Measurements from ENCODE around the gene ARL2BP. TPM values are rescaled to one million over a fixed set of nuclear protein-coding genes. Genes with fewer than 3 reads are reported as not detected.

The ARL2BP gene
- polyA plus RNA-seq, 1 donor (not counting 4 experiments of a cell fraction or from before 2014, with no cell fraction given) = 98.0 TPM

DNA sequence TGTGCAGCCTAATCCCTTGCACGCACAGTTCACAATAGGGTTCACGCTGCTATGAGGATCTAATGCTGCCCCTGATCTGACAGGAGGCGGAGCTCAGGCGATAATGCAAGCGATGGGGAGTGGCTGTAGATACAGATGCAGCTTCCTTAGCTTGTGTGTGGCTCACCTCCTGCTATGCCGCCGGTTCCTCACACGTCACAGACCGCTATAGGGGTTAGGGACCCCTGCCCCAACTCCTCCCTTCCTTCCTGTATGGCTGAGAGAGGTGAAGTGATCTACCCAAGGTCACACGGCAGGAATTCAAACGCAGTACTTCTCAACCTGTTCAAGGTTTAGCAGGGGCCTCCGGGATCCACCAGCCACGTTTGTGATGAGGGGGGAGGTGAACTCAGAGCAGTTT is 52.8 kb downstream of the ARL2BP start:
- Histone ChIP-seq H3K79me2 (ENCODE audit: control insufficient read depth, insufficient read depth, low read length) (no peaks in the 10 kb centered on the region), H2AFZ (ENCODE audit: control insufficient read depth, low read length) (no peak overlapping the region), H3K4me1 (ENCODE audit: control insufficient read depth, extremely low read depth, insufficient read depth, low read length) (peaks cover 14% of the 10 kb centered on the region), H3K27me3 (ENCODE audit: control insufficient read depth, extremely low read depth, insufficient read depth, low read length) (no peaks in the 10 kb centered on the region), H3K4me3 (ENCODE audit: control insufficient read depth in 2 of 3, extremely low read depth in 1 of 3, insufficient read depth in 2 of 3, low read depth in 1 of 3, low read length in 3 of 3) (no peak overlapping the region), H3K9me1 (ENCODE audit: control insufficient read depth, extremely low read depth, insufficient read depth, low read length) (no peaks in the 10 kb centered on the region), H3K9ac (ENCODE audit: control insufficient read depth, extremely low read depth, insufficient read depth, low read length) (no peak overlapping the region), H3K36me3 (ENCODE audit: control insufficient read depth in 2 of 2, extremely low read depth in 1 of 2, insufficient read depth in 2 of 2, low read length in 2 of 2) (no peaks in the 10 kb centered on the region), H3K27ac (ENCODE audit: control insufficient read depth, insufficient read depth, low read length) (no peak overlapping the region), H4K20me1 (ENCODE audit: control insufficient read depth, extremely low read depth, insufficient read depth, low read length) (no peaks in the 10 kb centered on the region), H3K4me2 (ENCODE audit: control insufficient read depth, extremely low read depth, insufficient read depth, low read depth, low read length) (no peak overlapping the region), H3K9me3 (ENCODE audit: control insufficient read depth, low read depth, low read length) (no peaks in the 10 kb centered on the region)
- no peak for FAIRE-seq
- no peak for DNase-seq (ENCODE audit: low read depth, low spot score)
- TF ChIP-seq, protein P1, sequence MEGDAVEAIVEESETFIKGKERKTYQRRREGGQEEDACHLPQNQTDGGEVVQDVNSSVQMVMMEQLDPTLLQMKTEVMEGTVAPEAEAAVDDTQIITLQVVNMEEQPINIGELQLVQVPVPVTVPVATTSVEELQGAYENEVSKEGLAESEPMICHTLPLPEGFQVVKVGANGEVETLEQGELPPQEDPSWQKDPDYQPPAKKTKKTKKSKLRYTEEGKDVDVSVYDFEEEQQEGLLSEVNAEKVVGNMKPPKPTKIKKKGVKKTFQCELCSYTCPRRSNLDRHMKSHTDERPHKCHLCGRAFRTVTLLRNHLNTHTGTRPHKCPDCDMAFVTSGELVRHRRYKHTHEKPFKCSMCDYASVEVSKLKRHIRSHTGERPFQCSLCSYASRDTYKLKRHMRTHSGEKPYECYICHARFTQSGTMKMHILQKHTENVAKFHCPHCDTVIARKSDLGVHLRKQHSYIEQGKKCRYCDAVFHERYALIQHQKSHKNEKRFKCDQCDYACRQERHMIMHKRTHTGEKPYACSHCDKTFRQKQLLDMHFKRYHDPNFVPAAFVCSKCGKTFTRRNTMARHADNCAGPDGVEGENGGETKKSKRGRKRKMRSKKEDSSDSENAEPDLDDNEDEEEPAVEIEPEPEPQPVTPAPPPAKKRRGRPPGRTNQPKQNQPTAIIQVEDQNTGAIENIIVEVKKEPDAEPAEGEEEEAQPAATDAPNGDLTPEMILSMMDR (optimal IDR thresholded peaks at IDR 0.05 in 1 of 3, IDR thresholded peaks at IDR 0.05 in 1 of 3, conservative IDR thresholded peaks at IDR 0.05 in 1 of 3; ENCODE audit: extremely low read depth in 1 of 3, insufficient read depth in 2 of 3, low read length in 3 of 3) = no peak
- no peak for TF ChIP-seq EZH2 (IDR thresholded peaks at IDR 0.05; ENCODE audit: low read length)
- dilution Hi-C loops (cut with MboI; ENCODE audit: extremely low pct_ligation_motif_present, low sequenced_read_pairs) = no loop called here

- TF ChIP-seq, protein P1 (optimal IDR thresholded peaks at IDR 0.05 in 1 of 3, IDR thresholded peaks at IDR 0.05 in 1 of 3, conservative IDR thresholded peaks at IDR 0.05 in 1 of 3; ENCODE audit: extremely low read depth in 1 of 3, insufficient read depth in 2 of 3, low read length in 3 of 3) = peak in 2 of 3 experiments; percentile 25 to 48
- TF ChIP-seq EZH2 (IDR thresholded peaks at IDR 0.05; ENCODE audit: low read length) = no peak
- Histone ChIP-seq H3K4me2 (ENCODE audit: control insufficient read depth, extremely low read depth, insufficient read depth, low read depth, low read length) (peak overlapping the region; percentile 78), H3K9ac (ENCODE audit: control insufficient read depth, extremely low read depth, insufficient read depth, low read length) (peak overlapping the region; percentile 35), H3K9me1 (ENCODE audit: control insufficient read depth, extremely low read depth, insufficient read depth, low read length) (no peaks in the 10 kb centered on the region), H3K27me3 (ENCODE audit: control insufficient read depth, extremely low read depth, insufficient read depth, low read length) (no peaks in the 10 kb centered on the region), H4K20me1 (ENCODE audit: control insufficient read depth, extremely low read depth, insufficient read depth, low read length) (no peaks in the 10 kb centered on the region), H2AFZ (ENCODE audit: control insufficient read depth, low read length) (peak overlapping the region; percentile 76), H3K9me3 (ENCODE audit: control insufficient read depth, low read depth, low read length) (no peaks in the 10 kb centered on the region), H3K27ac (ENCODE audit: control insufficient read depth, insufficient read depth, low read length) (peak overlapping the region; percentile 53), H3K36me3 (ENCODE audit: control insufficient read depth in 2 of 2, extremely low read depth in 1 of 2, insufficient read depth in 2 of 2, low read length in 2 of 2) (no peaks in the 10 kb centered on the region), H3K4me3 (ENCODE audit: control insufficient read depth in 2 of 3, extremely low read depth in 1 of 3, insufficient read depth in 2 of 3, low read depth in 1 of 3, low read length in 3 of 3) (peak overlapping the region; percentile 31 to 81 (median 63)), H3K4me1 (ENCODE audit: control insufficient read depth, extremely low read depth, insufficient read depth, low read length) (peaks cover 14% of the 10 kb centered on the region), H3K79me2 (ENCODE audit: control insufficient read depth, insufficient read depth, low read length) (no peaks in the 10 kb centered on the region)
- dilution Hi-C loops (cut with MboI; ENCODE audit: extremely low pct_ligation_motif_present, low sequenced_read_pairs) = no loop called here
- FAIRE-seq = peak; percentile 41
- DNase-seq (ENCODE audit: low read depth, low spot score) = peak; percentile 52
These were observed 54.1 kb downstream of the ARL2BP start for GRCh38 chr16:57299009-57299718.

Measured in keratinocyte (primary cell).